ENCODE data around the gene UNC93B1. TPM values are rescaled to one million over a fixed set of nuclear protein-coding genes. Genes with fewer than 3 reads are reported as not detected.

UNC93B1 gene
- total RNA-seq, 1 experiment from 2014 or later = 26.2 TPM

- no peaks in the 10 kb centered on the region for H3K36me3 ChIP-seq (replicated peaks; ENCODE audit: control insufficient read depth, insufficient read depth, low read length)
- H3K4me3 ChIP-seq (ENCODE audit: insufficient read depth, low read depth, low read length) = no peak overlapping the region
- DNase-seq = no peak
- H3K27me3 ChIP-seq (ENCODE audit: control insufficient read depth, insufficient read depth, low read length) = no peaks in the 10 kb centered on the region
Measured at GRCh38 chr11:68011051-68011943, 7.4 kb upstream of the UNC93B1 start.

GRCh38 chr11:68010090-68011041 lies 6.5 kb upstream of the UNC93B1 start, which contains the start of gene ALDH3B1:
Gene ALDH3B1 (plus strand): TSS chr11:68010327. CDS start chr11:68015298, 4,971 bp downstream.
- Histone ChIP-seq H3K27me3 (ENCODE audit: control insufficient read depth, insufficient read depth, low read length) (no peaks in the 10 kb centered on the region), H3K36me3 (replicated peaks; ENCODE audit: control insufficient read depth, insufficient read depth, low read length) (no peaks in the 10 kb centered on the region), H3K4me3 (ENCODE audit: insufficient read depth, low read depth, low read length) (no peak within 1 kb of the TSS)
- DNase-seq = peak; percentile 86

GRCh38 chr11:68009391-68010089 lies 5.6 kb upstream of the UNC93B1 start:
- Histone ChIP-seq H3K4me3 (ENCODE audit: insufficient read depth, low read depth, low read length) (no peak overlapping the region), H3K27me3 (ENCODE audit: control insufficient read depth, insufficient read depth, low read length) (no peaks in the 10 kb centered on the region; the same call in 1 of the 2 replicates), H3K36me3 (replicated peaks; ENCODE audit: control insufficient read depth, insufficient read depth, low read length) (no peaks in the 10 kb centered on the region)
- DNase-seq = no peak

- DNase-seq = no peak
- Histone ChIP-seq H3K4me3 (ENCODE audit: insufficient read depth, low read depth, low read length) (no peak overlapping the region), H3K27me3 (ENCODE audit: control insufficient read depth, insufficient read depth, low read length) (no peaks in the 10 kb centered on the region; the same call in 1 of the 2 replicates), H3K36me3 (replicated peaks; ENCODE audit: control insufficient read depth, insufficient read depth, low read length) (no peaks in the 10 kb centered on the region)
Measured at GRCh38 chr11:68008381-68009337, 4.8 kb upstream of the UNC93B1 start.

- H3K4me3 ChIP-seq (ENCODE audit: insufficient read depth, low read depth, low read length) = no peak overlapping the region
- peaks cover 4% of the 10 kb centered on the region; the same call in 1 of the 2 replicates for H3K27me3 ChIP-seq (ENCODE audit: control insufficient read depth, insufficient read depth, low read length)
- no peak for DNase-seq
- H3K36me3 ChIP-seq (replicated peaks; ENCODE audit: control insufficient read depth, insufficient read depth, low read length) = no peaks in the 10 kb centered on the region
Measured at GRCh38 chr11:68007498-68008380, 3.8 kb upstream of the UNC93B1 start.

- no peak overlapping the region for H3K4me3 ChIP-seq (ENCODE audit: insufficient read depth, low read depth, low read length)
- H3K36me3 ChIP-seq (replicated peaks; ENCODE audit: control insufficient read depth, insufficient read depth, low read length) = no peaks in the 10 kb centered on the region
- no peak for DNase-seq
- peaks cover 4% of the 10 kb centered on the region; the same call in 1 of the 2 replicates for H3K27me3 ChIP-seq (ENCODE audit: control insufficient read depth, insufficient read depth, low read length)
Measured at GRCh38 chr11:68006606-68007166, 2.8 kb upstream of the UNC93B1 start.

GRCh38 chr11:68004551-68005335 lies 846 bp upstream of the UNC93B1 start:
- no peak for DNase-seq
- Histone ChIP-seq H3K4me3 (ENCODE audit: insufficient read depth, low read depth, low read length) (peak overlapping the region; percentile 69; the same call in 1 of the 2 replicates), H3K36me3 (replicated peaks; ENCODE audit: control insufficient read depth, insufficient read depth, low read length) (no peaks in the 10 kb centered on the region), H3K27me3 (ENCODE audit: control insufficient read depth, insufficient read depth, low read length) (peaks cover 4% of the 10 kb centered on the region; the same call in 1 of the 2 replicates)

GRCh38 chr11:68002938-68003845 lies 705 bp downstream of the UNC93B1 start:
- H3K36me3 ChIP-seq (replicated peaks; ENCODE audit: control insufficient read depth, insufficient read depth, low read length) = no peaks in the 10 kb centered on the region
- DNase-seq = peak; percentile 85
- H3K4me3 ChIP-seq (ENCODE audit: insufficient read depth, low read depth, low read length) = peak overlapping the region; percentile 69
- H3K27me3 ChIP-seq (ENCODE audit: control insufficient read depth, insufficient read depth, low read length) = peaks cover 4% of the 10 kb centered on the region; the same call in 1 of the 2 replicates

- H3K27me3 ChIP-seq (ENCODE audit: control insufficient read depth, insufficient read depth, low read length) = peaks cover 4% of the 10 kb centered on the region; the same call in 1 of the 2 replicates
- H3K4me3 ChIP-seq (ENCODE audit: insufficient read depth, low read depth, low read length) = no peak overlapping the region
- DNase-seq = no peak
- H3K36me3 ChIP-seq (replicated peaks; ENCODE audit: control insufficient read depth, insufficient read depth, low read length) = no peaks in the 10 kb centered on the region
Measured at GRCh38 chr11:68002575-68002937, 1.3 kb downstream of the UNC93B1 start.

- peak; percentile 6 for DNase-seq
- H3K27me3 ChIP-seq (ENCODE audit: control insufficient read depth, insufficient read depth, low read length) = peaks cover 4% of the 10 kb centered on the region; the same call in 1 of the 2 replicates
- no peak overlapping the region for H3K4me3 ChIP-seq (ENCODE audit: insufficient read depth, low read depth, low read length)
- H3K36me3 ChIP-seq (replicated peaks; ENCODE audit: control insufficient read depth, insufficient read depth, low read length) = no peaks in the 10 kb centered on the region
Measured at GRCh38 chr11:67999704-68000103, 4.2 kb downstream of the UNC93B1 start.

GRCh38 chr11:67999201-67999629 lies 4.7 kb downstream of the UNC93B1 start:
- peak; percentile 15 for DNase-seq
- peaks cover 4% of the 10 kb centered on the region; the same call in 1 of the 2 replicates for H3K27me3 ChIP-seq (ENCODE audit: control insufficient read depth, insufficient read depth, low read length)

More at GRCh38 chr11:67999201-67999629, 4.7 kb downstream of the UNC93B1 start:
- H3K36me3 ChIP-seq (replicated peaks; ENCODE audit: control insufficient read depth, insufficient read depth, low read length) = no peaks in the 10 kb centered on the region
- no peak overlapping the region for H3K4me3 ChIP-seq (ENCODE audit: insufficient read depth, low read depth, low read length)
